ENCODE results near the gene STX1B. TPM values are rescaled to one million over a fixed set of nuclear protein-coding genes. Genes with fewer than 3 reads are reported as not detected.

The STX1B gene
- total RNA-seq, 6 experiments from 2014 or later: 6.7 to 9.9 (median 7.1) TPM

GRCh38 chr16:30983898-30984610 lies 26.4 kb downstream of the STX1B start:
- no peak for DNase-seq
- TF ChIP-seq, protein P1, sequence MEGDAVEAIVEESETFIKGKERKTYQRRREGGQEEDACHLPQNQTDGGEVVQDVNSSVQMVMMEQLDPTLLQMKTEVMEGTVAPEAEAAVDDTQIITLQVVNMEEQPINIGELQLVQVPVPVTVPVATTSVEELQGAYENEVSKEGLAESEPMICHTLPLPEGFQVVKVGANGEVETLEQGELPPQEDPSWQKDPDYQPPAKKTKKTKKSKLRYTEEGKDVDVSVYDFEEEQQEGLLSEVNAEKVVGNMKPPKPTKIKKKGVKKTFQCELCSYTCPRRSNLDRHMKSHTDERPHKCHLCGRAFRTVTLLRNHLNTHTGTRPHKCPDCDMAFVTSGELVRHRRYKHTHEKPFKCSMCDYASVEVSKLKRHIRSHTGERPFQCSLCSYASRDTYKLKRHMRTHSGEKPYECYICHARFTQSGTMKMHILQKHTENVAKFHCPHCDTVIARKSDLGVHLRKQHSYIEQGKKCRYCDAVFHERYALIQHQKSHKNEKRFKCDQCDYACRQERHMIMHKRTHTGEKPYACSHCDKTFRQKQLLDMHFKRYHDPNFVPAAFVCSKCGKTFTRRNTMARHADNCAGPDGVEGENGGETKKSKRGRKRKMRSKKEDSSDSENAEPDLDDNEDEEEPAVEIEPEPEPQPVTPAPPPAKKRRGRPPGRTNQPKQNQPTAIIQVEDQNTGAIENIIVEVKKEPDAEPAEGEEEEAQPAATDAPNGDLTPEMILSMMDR (IDR thresholded peaks at IDR 0.05): no peak
- no peaks in the 10 kb centered on the region for H3K9me3 Mint-ChIP-seq
- no peaks in the 10 kb centered on the region for H3K36me3 Mint-ChIP-seq (ENCODE audit: low read depth)
- peaks cover 21% of the 10 kb centered on the region for H3K4me1 Mint-ChIP-seq (ENCODE audit: low read depth)
- peaks cover 17% of the 10 kb centered on the region for H3K27me3 Mint-ChIP-seq (ENCODE audit: insufficient read depth)
- H3K4me3 Mint-ChIP-seq: no peak overlapping the region
- H3K27ac Mint-ChIP-seq: no peak overlapping the region

- TF ChIP-seq, protein P1 (IDR thresholded peaks at IDR 0.05): no peak
- peaks cover 21% of the 10 kb centered on the region for H3K4me1 Mint-ChIP-seq (ENCODE audit: low read depth)
- no peaks in the 10 kb centered on the region for H3K9me3 Mint-ChIP-seq
- H3K27me3 Mint-ChIP-seq (ENCODE audit: insufficient read depth): peaks cover 17% of the 10 kb centered on the region
- no peak overlapping the region; the same call in 1 of the 2 replicates for H3K4me3 Mint-ChIP-seq
- H3K27ac Mint-ChIP-seq: peak overlapping the region; percentile 59
- DNase-seq: no peak
- no peaks in the 10 kb centered on the region; the same call in 1 of the 2 replicates for H3K36me3 Mint-ChIP-seq (ENCODE audit: low read depth)
These were observed 27.0 kb downstream of the STX1B start for GRCh38 chr16:30983289-30983889.

- TF ChIP-seq, protein P1 (IDR thresholded peaks at IDR 0.05): no peak
- no peaks in the 10 kb centered on the region for H3K9me3 Mint-ChIP-seq
- peak overlapping the region; percentile 59 for H3K27ac Mint-ChIP-seq
- DNase-seq: no peak
- H3K36me3 Mint-ChIP-seq (ENCODE audit: low read depth): no peaks in the 10 kb centered on the region; the same call in 1 of the 2 replicates
- peak overlapping the region; percentile 11; the same call in 1 of the 2 replicates for H3K4me3 Mint-ChIP-seq
- H3K27me3 Mint-ChIP-seq (ENCODE audit: insufficient read depth): peaks cover 17% of the 10 kb centered on the region
- peaks cover 21% of the 10 kb centered on the region for H3K4me1 Mint-ChIP-seq (ENCODE audit: low read depth)
These were observed 27.7 kb downstream of the STX1B start for GRCh38 chr16:30982548-30983288.

DNA sequence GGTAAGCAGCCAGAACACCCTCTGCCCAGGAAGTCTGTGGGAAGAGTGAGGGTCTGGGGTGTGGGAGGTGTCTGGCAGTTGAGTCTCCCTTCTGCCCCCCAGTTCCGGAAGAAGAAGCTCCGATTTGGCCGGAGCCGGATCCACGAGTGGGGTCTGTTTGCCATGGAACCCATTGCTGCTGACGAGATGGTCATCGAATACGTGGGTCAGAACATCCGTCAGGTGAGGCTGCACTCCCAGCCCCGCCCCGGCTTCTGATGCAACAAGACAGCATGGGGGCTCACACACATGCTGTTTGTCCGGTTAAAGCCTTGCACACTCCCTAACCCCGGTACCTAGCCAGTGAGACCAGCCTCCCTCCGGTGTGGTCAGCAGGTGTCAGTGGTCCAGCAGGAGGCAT lies 29.5 kb downstream of the STX1B start:
- H3K27ac Mint-ChIP-seq: no peak overlapping the region
- H3K36me3 Mint-ChIP-seq (ENCODE audit: low read depth): peaks cover 11% of the 10 kb centered on the region
- no peak overlapping the region for H3K4me3 Mint-ChIP-seq
- H3K4me1 Mint-ChIP-seq (ENCODE audit: low read depth): peaks cover 15% of the 10 kb centered on the region; the same call in 1 of the 2 replicates
- H3K9me3 Mint-ChIP-seq: no peaks in the 10 kb centered on the region
- TF ChIP-seq, protein P1 (IDR thresholded peaks at IDR 0.05): no peak
- no peak for DNase-seq
- peaks cover 22% of the 10 kb centered on the region for H3K27me3 Mint-ChIP-seq (ENCODE audit: insufficient read depth)

DNA sequence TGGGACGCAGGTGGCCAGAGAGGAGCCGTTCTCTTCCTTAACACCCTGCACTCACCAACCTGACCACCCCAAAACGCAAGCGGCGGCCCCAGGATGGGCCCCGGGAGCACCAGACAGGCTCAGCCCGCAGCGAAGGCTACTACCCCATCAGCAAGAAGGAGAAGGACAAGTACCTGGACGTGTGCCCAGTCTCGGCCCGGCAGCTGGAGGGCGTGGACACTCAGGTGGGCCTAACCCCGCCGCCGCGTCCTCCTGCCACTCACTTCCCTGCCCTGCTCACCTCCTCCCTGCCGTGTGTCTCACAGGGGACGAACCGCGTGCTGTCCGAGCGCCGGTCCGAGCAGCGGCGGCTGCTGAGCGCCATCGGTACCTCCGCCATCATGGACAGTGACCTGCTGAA lies 30.0 kb downstream of the STX1B start:
- H3K27me3 Mint-ChIP-seq (ENCODE audit: insufficient read depth): peaks cover 22% of the 10 kb centered on the region
- DNase-seq: no peak
- peaks cover 10% of the 10 kb centered on the region; the same call in 1 of the 2 replicates for H3K4me1 Mint-ChIP-seq (ENCODE audit: low read depth)
- TF ChIP-seq, protein P1 (IDR thresholded peaks at IDR 0.05): no peak
- no peak overlapping the region for H3K27ac Mint-ChIP-seq
- H3K36me3 Mint-ChIP-seq (ENCODE audit: low read depth): peaks cover 15% of the 10 kb centered on the region
- H3K4me3 Mint-ChIP-seq: no peak overlapping the region
- H3K9me3 Mint-ChIP-seq: no peaks in the 10 kb centered on the region
